ENCODE data around the gene TEKT5.

Gene TEKT5

GRCh38 chr16:10699756-10700155, 5.0 kb upstream of the TEKT5 start:
- TF ChIP-seq CTCF (conservative IDR thresholded peaks at IDR 0.05; ENCODE audit: low read length) = no peak
- no peak overlapping the region for H3K4me3 ChIP-seq (ENCODE audit: low read length)
- no peak for DNase-seq (ENCODE audit: low read depth)

- H3K4me3 ChIP-seq (ENCODE audit: low read length) = no peak overlapping the region
- no peak for TF ChIP-seq CTCF (conservative IDR thresholded peaks at IDR 0.05; ENCODE audit: low read length)
- DNase-seq (ENCODE audit: low read depth) = no peak
Measured at GRCh38 chr16:10694306-10694705, 424 bp downstream of the TEKT5 start.

- DNase-seq (ENCODE audit: low read depth) = no peak
- no peak overlapping the region for H3K4me3 ChIP-seq (ENCODE audit: low read length)
- TF ChIP-seq CTCF (conservative IDR thresholded peaks at IDR 0.05; ENCODE audit: low read length) = no peak
Measured at GRCh38 chr16:10693889-10694288, 841 bp downstream of the TEKT5 start.

- no peak for DNase-seq (ENCODE audit: low read depth)
- H3K4me3 ChIP-seq (ENCODE audit: low read length) = no peak overlapping the region
- no peak for TF ChIP-seq CTCF (conservative IDR thresholded peaks at IDR 0.05; ENCODE audit: low read length)
Measured at GRCh38 chr16:10692470-10692869, 2.3 kb downstream of the TEKT5 start.

GRCh38 chr16:10688726-10689125, 6.0 kb downstream of the TEKT5 start:
- H3K4me3 ChIP-seq (ENCODE audit: low read length) = no peak overlapping the region
- TF ChIP-seq CTCF (conservative IDR thresholded peaks at IDR 0.05; ENCODE audit: low read length) = no peak
- no peak for DNase-seq (ENCODE audit: low read depth)

- H3K4me3 ChIP-seq (ENCODE audit: low read length) = no peak overlapping the region
- no peak for DNase-seq (ENCODE audit: low read depth)
- TF ChIP-seq CTCF (conservative IDR thresholded peaks at IDR 0.05; ENCODE audit: low read length) = no peak
Measured at GRCh38 chr16:10688291-10688690, 6.4 kb downstream of the TEKT5 start.

GRCh38 chr16:10685709-10686108, 9.0 kb downstream of the TEKT5 start:
- H3K4me3 ChIP-seq (ENCODE audit: low read length) = no peak overlapping the region
- no peak for DNase-seq (ENCODE audit: low read depth)
- no peak for TF ChIP-seq CTCF (conservative IDR thresholded peaks at IDR 0.05; ENCODE audit: low read length)

Measured in AG10803 (cell line).